ENCODE data around the gene CMIP. TPM values are rescaled to one million over a fixed set of nuclear protein-coding genes. Genes with fewer than 3 reads are reported as not detected.

The CMIP gene
- total and polyA plus RNA-seq, 3 donors from 2014 or later, result 34.9 to 72.5 (median 42.0) TPM

DNA sequence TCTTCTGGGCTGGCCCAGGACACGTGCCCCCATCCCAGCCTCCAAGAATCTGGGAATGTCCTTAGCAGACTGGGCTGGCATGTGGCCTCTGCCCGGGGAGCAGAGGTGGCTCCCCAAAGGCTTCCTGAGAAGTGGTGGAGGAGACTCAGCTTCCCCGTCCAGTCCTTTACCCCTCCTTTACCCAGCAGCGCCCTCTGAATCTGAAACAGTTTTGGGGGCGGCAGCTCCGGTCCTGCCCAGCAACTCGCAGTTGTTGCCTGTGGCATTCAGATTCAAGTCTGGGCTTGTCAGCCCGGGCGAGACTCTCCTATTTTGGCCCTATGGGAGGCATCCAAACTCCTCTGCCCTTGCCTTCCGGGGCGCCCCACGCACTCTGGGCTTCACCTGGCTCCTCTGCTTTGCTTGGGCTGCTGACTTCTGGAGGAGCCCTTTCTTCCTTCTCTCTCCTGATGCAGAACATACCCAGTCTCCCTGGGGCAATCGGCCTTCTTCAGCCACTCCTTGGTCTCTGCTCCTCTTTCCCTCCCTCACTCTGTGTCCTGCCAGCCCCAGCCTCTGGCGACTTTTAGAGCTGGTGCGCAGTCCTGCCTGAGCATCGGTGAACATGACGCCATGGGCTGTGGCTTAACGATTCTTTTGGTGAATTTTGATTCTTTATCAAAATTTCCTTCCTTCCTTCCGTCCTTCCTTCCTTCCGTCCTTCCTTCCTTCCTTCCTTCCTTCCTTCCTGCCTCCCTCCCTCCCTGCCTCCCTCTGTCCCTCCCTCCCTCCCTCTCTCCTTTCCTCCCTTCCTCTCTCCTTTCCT is 55.2 kb downstream of the CMIP start:
- H3K36me3 ChIP-seq (ENCODE audit: low read depth, missing control alignments), result no peaks in the 10 kb centered on the region
- no peak overlapping the region for H3K4me3 ChIP-seq
- no peak for DNase-seq
- TF ChIP-seq POLR2A (IDR thresholded peaks at IDR 0.05), result no peak
- TF ChIP-seq, protein P1, sequence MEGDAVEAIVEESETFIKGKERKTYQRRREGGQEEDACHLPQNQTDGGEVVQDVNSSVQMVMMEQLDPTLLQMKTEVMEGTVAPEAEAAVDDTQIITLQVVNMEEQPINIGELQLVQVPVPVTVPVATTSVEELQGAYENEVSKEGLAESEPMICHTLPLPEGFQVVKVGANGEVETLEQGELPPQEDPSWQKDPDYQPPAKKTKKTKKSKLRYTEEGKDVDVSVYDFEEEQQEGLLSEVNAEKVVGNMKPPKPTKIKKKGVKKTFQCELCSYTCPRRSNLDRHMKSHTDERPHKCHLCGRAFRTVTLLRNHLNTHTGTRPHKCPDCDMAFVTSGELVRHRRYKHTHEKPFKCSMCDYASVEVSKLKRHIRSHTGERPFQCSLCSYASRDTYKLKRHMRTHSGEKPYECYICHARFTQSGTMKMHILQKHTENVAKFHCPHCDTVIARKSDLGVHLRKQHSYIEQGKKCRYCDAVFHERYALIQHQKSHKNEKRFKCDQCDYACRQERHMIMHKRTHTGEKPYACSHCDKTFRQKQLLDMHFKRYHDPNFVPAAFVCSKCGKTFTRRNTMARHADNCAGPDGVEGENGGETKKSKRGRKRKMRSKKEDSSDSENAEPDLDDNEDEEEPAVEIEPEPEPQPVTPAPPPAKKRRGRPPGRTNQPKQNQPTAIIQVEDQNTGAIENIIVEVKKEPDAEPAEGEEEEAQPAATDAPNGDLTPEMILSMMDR (IDR thresholded peaks at IDR 0.05), result no peak
- intact Hi-C loops (cut with DNase I; ENCODE audit: low total_unique reads), result no loop called here
- H3K27me3 ChIP-seq, result no peaks in the 10 kb centered on the region
- 90 to 92% methylated on average over 15 to 20 of the region's 20 CpGs for WGBS, 2 donors
- no peaks in the 10 kb centered on the region for H3K9me3 ChIP-seq
- no peak overlapping the region for H3K27ac ChIP-seq
- peaks cover 5% of the 10 kb centered on the region for H3K4me1 ChIP-seq

- no peaks in the 10 kb centered on the region for H3K4me1 ChIP-seq
- WGBS, 2 donors, result 86 to 89% methylated on average over 17 of the region's 17 CpGs
- no peak overlapping the region for H3K4me3 ChIP-seq
- TF ChIP-seq, protein P1 (IDR thresholded peaks at IDR 0.05), result no peak
- TF ChIP-seq POLR2A (IDR thresholded peaks at IDR 0.05), result no peak
- no peaks in the 10 kb centered on the region for H3K36me3 ChIP-seq (ENCODE audit: low read depth, missing control alignments)
- intact Hi-C loops (cut with DNase I; ENCODE audit: low total_unique reads), result no loop called here
- H3K9me3 ChIP-seq, result no peaks in the 10 kb centered on the region
- no peak for DNase-seq
- no peak overlapping the region for H3K27ac ChIP-seq
- H3K27me3 ChIP-seq, result no peaks in the 10 kb centered on the region
Measured at GRCh38 chr16:81500833-81501521, 56.4 kb downstream of the CMIP start.

GRCh38 chr16:81502396-81503070 is 57.9 kb downstream of the CMIP start:
- H3K4me1 ChIP-seq, result no peaks in the 10 kb centered on the region
- 87 to 94% methylated on average over 17 of the region's 17 CpGs for WGBS, 2 donors
- no peak overlapping the region for H3K27ac ChIP-seq
- H3K4me3 ChIP-seq, result no peak overlapping the region
- no peaks in the 10 kb centered on the region for H3K36me3 ChIP-seq (ENCODE audit: low read depth, missing control alignments)
- DNase-seq, result no peak
- intact Hi-C loops (cut with DNase I; ENCODE audit: low total_unique reads), result no loop called here
- H3K27me3 ChIP-seq, result no peaks in the 10 kb centered on the region
- no peak for TF ChIP-seq POLR2A (IDR thresholded peaks at IDR 0.05)
- TF ChIP-seq, protein P1 (IDR thresholded peaks at IDR 0.05), result no peak
- H3K9me3 ChIP-seq, result no peaks in the 10 kb centered on the region

DNA sequence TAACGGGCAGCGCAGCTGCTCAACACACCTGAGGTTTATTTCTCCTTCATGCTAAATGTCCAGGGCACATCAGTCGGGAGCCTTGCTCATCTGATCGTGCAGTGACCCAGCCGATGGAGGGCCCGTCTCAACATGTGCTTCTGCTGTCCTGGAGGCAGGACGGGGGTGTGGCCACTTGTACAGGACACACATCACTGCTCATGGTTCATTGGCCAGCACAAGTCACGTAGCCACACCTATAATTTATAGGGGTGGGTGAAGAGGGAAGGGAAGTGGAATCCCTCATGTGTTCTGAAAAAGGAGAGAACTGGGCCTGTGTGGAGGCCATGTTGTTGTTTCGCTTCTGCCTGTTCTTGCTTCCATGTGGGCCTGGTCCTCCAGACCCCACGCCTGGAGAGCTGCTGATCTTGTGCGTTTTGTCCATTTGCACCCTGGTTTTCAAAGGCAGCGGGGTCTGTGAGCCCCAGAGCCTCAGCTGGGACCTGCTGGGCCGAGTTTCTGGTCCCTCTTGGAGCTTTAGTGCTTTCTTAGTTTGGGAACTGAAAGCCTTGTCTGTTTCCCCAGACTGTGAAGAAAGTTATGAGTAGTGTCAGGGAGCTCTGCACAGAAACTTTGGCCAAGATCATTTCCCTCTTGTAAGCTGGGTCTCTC is 60.5 kb downstream of the CMIP start:
- Histone ChIP-seq H3K4me1 (no peaks in the 10 kb centered on the region), H3K36me3 (ENCODE audit: low read depth, missing control alignments) (no peaks in the 10 kb centered on the region), H3K27me3 (no peaks in the 10 kb centered on the region), H3K9me3 (no peaks in the 10 kb centered on the region), H3K27ac (no peak overlapping the region), H3K4me3 (no peak overlapping the region)
- 85 to 90% methylated on average over 7 to 13 of the region's 13 CpGs for WGBS, 2 donors
- TF ChIP-seq, protein P1 (IDR thresholded peaks at IDR 0.05), result no peak
- TF ChIP-seq POLR2A (IDR thresholded peaks at IDR 0.05), result no peak
- peak; percentile 32 for DNase-seq
- intact Hi-C loops (cut with DNase I; ENCODE audit: low total_unique reads), result no loop called here
